SJSA1 (cell line): Measurements from ENCODE around the gene SPATA12. TPM values are rescaled to one million over a fixed set of nuclear protein-coding genes. Genes with fewer than 3 reads are reported as not detected.

Experiments used
- DNase-seq, 2 experiments: peaks; one replicate each; pipeline ENCODE4 v3.0.0-alpha.2; 2015 to 2020; ENCODE audit warnings: low spot score in 2 of 2, low read depth in 1 of 2
- H3K27ac ChIP-seq: fragments of 250-450 bp; sonication (Bioruptor Pico); 2 replicates; pipeline ENCODE4 v1.5.1; 2020; ENCODE audit warnings: mild to moderate bottlenecking, moderate library complexity
- H3K27me3 ChIP-seq: fragments of 250-450 bp; sonication (Bioruptor Pico); replicated peaks from 2 replicates; pipeline ENCODE4 v1.5.1; 2020; ENCODE audit warnings: mild to moderate bottlenecking, moderate library complexity
- H3K36me3 ChIP-seq: fragments of 250-450 bp; sonication (Bioruptor Pico); 2 replicates; pipeline ENCODE4 v1.5.1; 2020; ENCODE audit warnings: mild to moderate bottlenecking
- H3K4me1 ChIP-seq: fragments of 250-450 bp; sonication (Bioruptor Pico); replicated peaks from 2 replicates; pipeline ENCODE4 v1.6.1; 2021; ENCODE audit warnings: mild to moderate bottlenecking
- H3K4me3 ChIP-seq: fragments of 250-450 bp; sonication (Bioruptor Pico); 2 replicates; pipeline ENCODE4 v1.5.1; 2020; ENCODE audit warnings: mild to moderate bottlenecking
- H3K9me3 ChIP-seq: fragments of 250-450 bp; sonication (Bioruptor Pico); replicated peaks from 2 replicates; pipeline ENCODE4 v1.5.1; 2020; ENCODE audit warnings: mild to moderate bottlenecking
- total RNA-seq: library from RNA; depleted of rRNA; stranded (reverse); fragments of >200 nt; shearing (Covaris generic); gene quantifications from 2 replicates; pipeline ENCODE4 v1.2.3, GENCODE V29; 2014

Gene SPATA12
- total RNA-seq, 1 experiment from 2014 or later = not detected

DNA sequence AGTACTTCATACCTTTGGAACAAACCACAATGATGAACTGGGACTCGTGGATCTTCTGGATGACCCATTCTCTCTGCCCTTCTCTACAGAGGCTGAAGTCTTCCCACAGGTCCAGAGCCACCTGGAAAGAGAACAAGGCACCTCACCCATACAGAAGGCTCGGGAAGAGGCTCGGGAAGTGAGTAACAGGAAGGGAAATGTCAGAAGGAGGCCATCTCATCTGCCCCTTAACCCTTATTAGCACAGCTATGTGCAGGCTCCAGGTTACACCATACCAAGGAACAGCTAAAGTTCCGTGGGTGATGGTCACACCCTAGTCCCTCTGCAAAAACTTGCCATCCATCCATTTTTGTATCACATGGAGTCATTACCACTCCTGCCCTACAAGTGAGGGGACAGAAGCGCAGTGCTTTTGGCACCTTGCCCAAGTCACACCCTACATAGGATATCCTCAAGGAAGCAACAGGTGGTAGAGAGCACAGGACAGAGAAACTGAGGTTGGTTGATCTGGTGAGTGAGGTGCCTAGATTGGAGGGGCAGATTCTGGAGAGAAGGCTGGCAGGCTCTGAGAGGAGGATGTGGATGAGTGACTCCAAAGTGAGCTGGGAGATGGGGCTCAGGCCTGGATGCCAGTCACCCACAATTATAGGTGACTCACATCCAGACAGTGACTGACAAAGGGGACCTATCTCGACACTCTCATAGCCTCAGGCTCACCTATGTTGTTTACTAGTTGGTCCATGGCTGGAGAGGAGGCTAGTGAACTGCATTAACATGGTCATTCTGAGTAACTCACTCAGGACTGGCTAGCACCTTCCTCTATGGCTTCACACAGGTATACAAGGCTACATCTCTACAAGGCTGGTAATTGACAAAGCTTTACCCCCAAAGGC, 38.2 kb downstream of the SPATA12 start:
- Histone ChIP-seq H3K4me3 (no peak overlapping the region), H3K27me3 (no peaks in the 10 kb centered on the region), H3K9me3 (no peaks in the 10 kb centered on the region), H3K36me3 (no peaks in the 10 kb centered on the region), H3K27ac (no peak overlapping the region), H3K4me1 (no peaks in the 10 kb centered on the region)
- no peak for DNase-seq

DNA sequence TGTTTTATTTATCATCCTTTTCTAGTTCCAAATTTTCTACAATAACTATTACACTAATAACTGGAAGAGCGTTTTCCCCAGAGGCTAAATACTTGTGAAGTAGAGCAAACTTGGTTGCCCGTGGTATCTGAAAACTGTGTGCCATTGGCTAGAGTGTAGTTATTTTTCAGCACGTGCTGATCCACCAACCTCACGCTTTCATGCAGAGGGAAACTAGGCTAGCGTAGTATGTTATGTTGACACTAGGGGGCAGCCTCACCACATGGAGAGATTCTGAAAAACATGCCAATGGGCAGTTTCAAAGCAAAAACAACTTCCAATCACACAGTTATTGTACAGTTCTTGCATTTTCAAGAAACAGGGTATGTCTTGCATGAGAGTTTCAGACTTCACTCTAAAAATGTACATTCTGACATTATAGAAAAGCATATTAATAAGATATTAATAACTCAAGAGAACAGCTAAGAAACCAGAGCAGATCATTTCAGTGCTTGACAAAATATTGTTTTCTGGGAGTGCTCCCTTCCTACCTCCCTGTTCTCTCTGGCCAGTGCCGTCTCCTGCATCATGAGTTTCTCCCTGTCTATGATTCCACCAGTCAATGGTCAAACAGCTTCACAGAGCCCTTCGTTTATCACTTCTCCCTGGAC, 39.7 kb downstream of the SPATA12 start:
- H3K27ac ChIP-seq = no peak overlapping the region
- no peaks in the 10 kb centered on the region for H3K36me3 ChIP-seq
- no peak overlapping the region for H3K4me3 ChIP-seq
- no peaks in the 10 kb centered on the region for H3K4me1 ChIP-seq
- peak; percentile 47 to 56 for DNase-seq
- no peaks in the 10 kb centered on the region for H3K9me3 ChIP-seq
- H3K27me3 ChIP-seq = no peaks in the 10 kb centered on the region

DNA sequence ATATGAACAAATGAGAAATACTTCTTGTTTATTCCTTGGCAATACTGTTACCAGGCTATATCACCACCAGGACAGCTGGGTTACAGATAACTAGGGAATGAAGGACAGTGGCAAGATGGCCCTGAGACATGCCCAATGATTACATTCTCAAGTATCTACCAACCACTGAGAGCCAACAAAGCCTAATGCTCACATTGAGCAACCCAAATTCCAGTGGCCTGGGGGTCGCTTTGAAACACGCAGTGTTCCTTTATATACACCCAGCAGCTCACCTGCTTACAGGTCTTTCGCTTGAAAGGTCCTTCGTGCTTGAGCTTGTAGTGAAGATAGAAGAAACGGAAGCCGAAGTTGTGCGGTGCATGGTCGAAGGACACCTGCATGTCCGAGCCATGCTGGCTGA, 45.1 kb downstream of the SPATA12 start:
- no peaks in the 10 kb centered on the region for H3K36me3 ChIP-seq
- no peak for DNase-seq
- no peaks in the 10 kb centered on the region for H3K4me1 ChIP-seq
- H3K27me3 ChIP-seq = no peaks in the 10 kb centered on the region
- H3K4me3 ChIP-seq = no peak overlapping the region
- no peaks in the 10 kb centered on the region for H3K9me3 ChIP-seq
- H3K27ac ChIP-seq = no peak overlapping the region

GRCh38 chr3:57108684-57109083, 48.2 kb downstream of the SPATA12 start:
- DNase-seq = no peak
- H3K9me3 ChIP-seq = no peaks in the 10 kb centered on the region
- H3K27me3 ChIP-seq = no peaks in the 10 kb centered on the region
- no peaks in the 10 kb centered on the region for H3K4me1 ChIP-seq
- H3K4me3 ChIP-seq = no peak overlapping the region
- no peak overlapping the region for H3K27ac ChIP-seq
- no peaks in the 10 kb centered on the region for H3K36me3 ChIP-seq

GRCh38 chr3:57109437-57110199, 49.2 kb downstream of the SPATA12 start:
- Histone ChIP-seq H3K4me1 (no peaks in the 10 kb centered on the region), H3K36me3 (no peaks in the 10 kb centered on the region), H3K4me3 (no peak overlapping the region), H3K27ac (no peak overlapping the region), H3K9me3 (no peaks in the 10 kb centered on the region), H3K27me3 (no peaks in the 10 kb centered on the region)
- DNase-seq = no peak

- H3K27ac ChIP-seq = no peak overlapping the region
- H3K4me3 ChIP-seq = no peak overlapping the region
- H3K36me3 ChIP-seq = no peaks in the 10 kb centered on the region
- H3K9me3 ChIP-seq = no peaks in the 10 kb centered on the region
- no peaks in the 10 kb centered on the region for H3K27me3 ChIP-seq
- DNase-seq = no peak
- H3K4me1 ChIP-seq = no peaks in the 10 kb centered on the region
Measured at GRCh38 chr3:57110214-57110613, 49.8 kb downstream of the SPATA12 start.

- no peaks in the 10 kb centered on the region for H3K4me1 ChIP-seq
- H3K27ac ChIP-seq = no peak overlapping the region
- H3K9me3 ChIP-seq = no peaks in the 10 kb centered on the region
- no peaks in the 10 kb centered on the region for H3K27me3 ChIP-seq
- no peak for DNase-seq
- H3K36me3 ChIP-seq = no peaks in the 10 kb centered on the region
- H3K4me3 ChIP-seq = no peak overlapping the region
Measured at GRCh38 chr3:57110798-57111197, 50.3 kb downstream of the SPATA12 start.

- no peaks in the 10 kb centered on the region for H3K27me3 ChIP-seq
- no peaks in the 10 kb centered on the region for H3K9me3 ChIP-seq
- DNase-seq = no peak
- no peak overlapping the region for H3K27ac ChIP-seq
- no peaks in the 10 kb centered on the region for H3K36me3 ChIP-seq
- H3K4me1 ChIP-seq = no peaks in the 10 kb centered on the region
- no peak overlapping the region for H3K4me3 ChIP-seq
Measured at GRCh38 chr3:57112206-57112605, 51.7 kb downstream of the SPATA12 start.

DNA sequence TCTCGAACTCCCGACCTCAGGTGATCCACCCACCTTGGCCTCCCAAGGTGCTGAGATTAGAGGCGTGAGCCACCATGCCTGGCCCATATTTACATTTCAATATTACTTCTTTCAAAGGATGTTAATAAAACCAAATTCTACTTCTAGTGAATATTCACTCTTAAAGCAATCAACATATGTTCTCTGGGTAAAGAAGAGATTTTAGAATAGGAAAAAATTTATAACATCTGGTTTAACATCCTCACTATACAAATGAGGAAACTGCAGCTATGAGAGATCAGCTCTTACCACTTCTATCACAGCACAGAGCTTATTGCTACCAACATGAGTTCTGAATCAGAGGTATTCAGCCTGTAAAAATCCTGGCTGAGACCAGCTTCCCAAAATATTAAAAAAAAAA, 56.0 kb downstream of the SPATA12 start:
- H3K27me3 ChIP-seq = no peaks in the 10 kb centered on the region
- no peak overlapping the region for H3K27ac ChIP-seq
- DNase-seq = no peak

DNA sequence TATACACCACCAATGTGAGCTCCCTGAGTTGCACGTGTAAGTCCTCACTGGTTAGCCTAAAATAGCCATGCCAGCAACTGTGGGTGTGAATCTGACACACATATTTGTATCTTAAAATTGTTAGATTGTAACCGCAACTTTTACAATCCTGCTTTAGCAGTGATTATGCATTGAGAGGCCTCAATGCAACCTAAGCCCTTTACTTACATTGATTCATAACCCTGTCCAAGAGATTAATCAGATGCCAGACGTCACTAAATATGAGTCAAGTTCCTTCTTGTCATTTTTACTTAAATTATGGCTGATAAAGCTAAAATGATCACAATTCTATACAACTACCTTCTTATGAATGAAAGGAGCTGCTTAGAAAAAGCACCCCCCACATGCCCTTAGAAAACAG, 57.8 kb downstream of the SPATA12 start:
- Histone ChIP-seq H3K27me3 (no peaks in the 10 kb centered on the region), H3K36me3 (no peaks in the 10 kb centered on the region), H3K27ac (no peak overlapping the region), H3K4me1 (no peaks in the 10 kb centered on the region), H3K4me3 (no peak overlapping the region), H3K9me3 (no peaks in the 10 kb centered on the region)
- DNase-seq = no peak

More for the DNA sequence above, 56.0 kb downstream of the SPATA12 start:
- Histone ChIP-seq H3K4me1 (no peaks in the 10 kb centered on the region), H3K9me3 (no peaks in the 10 kb centered on the region), H3K4me3 (no peak overlapping the region), H3K36me3 (no peaks in the 10 kb centered on the region)

GRCh38 chr3:57120040-57120439, 59.6 kb downstream of the SPATA12 start:
- Histone ChIP-seq H3K9me3 (no peaks in the 10 kb centered on the region), H3K36me3 (no peaks in the 10 kb centered on the region), H3K27me3 (no peaks in the 10 kb centered on the region), H3K4me3 (no peak overlapping the region), H3K27ac (no peak overlapping the region), H3K4me1 (no peaks in the 10 kb centered on the region)
- no peak for DNase-seq

DNA sequence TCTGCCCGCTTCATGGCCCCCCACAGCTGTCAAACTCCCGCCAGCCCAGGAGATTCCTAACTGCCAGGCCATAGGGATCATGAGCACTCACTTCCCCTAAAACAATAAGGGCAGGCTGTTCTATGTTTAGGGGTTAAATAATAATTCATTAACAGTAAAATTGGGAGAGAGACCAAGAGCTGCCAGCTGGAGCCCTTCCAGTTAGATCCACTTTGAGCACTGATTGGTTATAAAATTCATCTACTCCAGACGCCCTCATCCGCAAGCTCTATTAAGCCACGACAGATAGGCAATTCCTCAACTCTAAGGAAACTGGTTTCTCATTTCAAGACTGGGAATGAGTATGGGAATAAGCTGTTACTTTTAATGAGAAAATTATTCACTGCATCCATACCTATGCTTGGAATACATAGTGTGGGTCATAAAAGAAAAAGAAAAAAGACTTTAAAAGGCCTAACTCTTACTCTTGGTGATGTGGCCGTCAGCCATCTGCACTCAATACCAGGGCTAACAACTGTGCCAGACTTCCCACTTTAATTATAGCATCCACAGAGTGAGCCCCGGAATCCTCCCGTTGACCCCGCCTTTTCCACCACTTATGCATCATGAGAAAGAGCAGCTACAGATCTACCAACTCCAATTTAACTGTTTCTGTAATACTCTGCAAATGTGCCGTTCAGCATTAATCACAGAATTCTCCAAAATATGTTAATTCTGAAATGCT, 60.1 kb downstream of the SPATA12 start:
- no peak overlapping the region for H3K4me3 ChIP-seq
- no peaks in the 10 kb centered on the region for H3K36me3 ChIP-seq
- no peaks in the 10 kb centered on the region for H3K9me3 ChIP-seq
- no peak for DNase-seq
- H3K27me3 ChIP-seq = no peaks in the 10 kb centered on the region
- H3K4me1 ChIP-seq = no peaks in the 10 kb centered on the region
- no peak overlapping the region for H3K27ac ChIP-seq
